Measurements from ENCODE around the gene ADGRF5.
A peak's percentile ranks its signal among the peaks of the same experiment; 100 is the strongest.
"Not testable (repeated sequence)": the region's sequence is repeated elsewhere in the genome, so short reads cannot be mapped to it uniquely, and the experiment has no call there.

Gene ADGRF5

DNA sequence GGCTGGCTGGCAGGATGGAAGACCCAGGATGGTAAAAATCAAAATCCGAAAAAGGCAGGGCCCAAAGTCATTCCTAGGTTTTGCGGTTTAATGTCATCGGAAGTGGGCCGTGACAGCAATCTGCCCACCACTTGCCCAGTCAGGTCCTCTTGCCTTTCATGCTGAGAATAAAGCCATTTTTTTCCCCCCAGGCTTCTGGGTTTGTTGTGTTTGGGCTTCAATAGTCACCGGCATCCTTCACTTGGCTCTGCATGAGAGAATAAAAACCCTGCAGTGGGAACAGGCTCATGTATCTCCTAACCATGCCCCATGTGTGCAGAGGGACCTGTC is 72.4 kb downstream of the ADGRF5 start:
- no peaks in the 10 kb centered on the region for H3K9me3 ChIP-seq (ENCODE audit: control insufficient read depth, low read length)

GRCh38 chr6:46848684-46849360 is 72.9 kb downstream of the ADGRF5 start:
- Histone ChIP-seq H3K9ac (ENCODE audit: low read length) (peak overlapping the region; percentile 50), H3K9me3 (ENCODE audit: control insufficient read depth, low read length) (no peaks in the 10 kb centered on the region), H3K4me1 (ENCODE audit: control insufficient read depth, insufficient read depth, low read length) (peaks cover 13% of the 10 kb centered on the region), H3K36me3 (ENCODE audit: control insufficient read depth, insufficient read depth, low read length, severe bottlenecking) (no peaks in the 10 kb centered on the region), H3K4me3 (ENCODE audit: low read length) (peak overlapping the region; percentile 35), H3K27me3 (replicated peaks; ENCODE audit: control insufficient read depth, insufficient read depth, low read length) (no peaks in the 10 kb centered on the region)
- peak; percentile 91 for DNase-seq (ENCODE audit: low read depth)

More for the DNA sequence above, 72.4 kb downstream of the ADGRF5 start:
- no peak overlapping the region for H3K9ac ChIP-seq (ENCODE audit: low read length)
- DNase-seq (ENCODE audit: low read depth): no peak
- no peaks in the 10 kb centered on the region for H3K27me3 ChIP-seq (replicated peaks; ENCODE audit: control insufficient read depth, insufficient read depth, low read length)
- no peak overlapping the region for H3K4me3 ChIP-seq (ENCODE audit: low read length)
- peaks cover 13% of the 10 kb centered on the region for H3K4me1 ChIP-seq (ENCODE audit: control insufficient read depth, insufficient read depth, low read length)
- H3K36me3 ChIP-seq (ENCODE audit: control insufficient read depth, insufficient read depth, low read length, severe bottlenecking): no peaks in the 10 kb centered on the region

GRCh38 chr6:46845126-46845525 is 76.6 kb downstream of the ADGRF5 start:
- DNase-seq (ENCODE audit: low read depth): no peak
- no peak overlapping the region for H3K4me3 ChIP-seq (ENCODE audit: low read length)

DNA sequence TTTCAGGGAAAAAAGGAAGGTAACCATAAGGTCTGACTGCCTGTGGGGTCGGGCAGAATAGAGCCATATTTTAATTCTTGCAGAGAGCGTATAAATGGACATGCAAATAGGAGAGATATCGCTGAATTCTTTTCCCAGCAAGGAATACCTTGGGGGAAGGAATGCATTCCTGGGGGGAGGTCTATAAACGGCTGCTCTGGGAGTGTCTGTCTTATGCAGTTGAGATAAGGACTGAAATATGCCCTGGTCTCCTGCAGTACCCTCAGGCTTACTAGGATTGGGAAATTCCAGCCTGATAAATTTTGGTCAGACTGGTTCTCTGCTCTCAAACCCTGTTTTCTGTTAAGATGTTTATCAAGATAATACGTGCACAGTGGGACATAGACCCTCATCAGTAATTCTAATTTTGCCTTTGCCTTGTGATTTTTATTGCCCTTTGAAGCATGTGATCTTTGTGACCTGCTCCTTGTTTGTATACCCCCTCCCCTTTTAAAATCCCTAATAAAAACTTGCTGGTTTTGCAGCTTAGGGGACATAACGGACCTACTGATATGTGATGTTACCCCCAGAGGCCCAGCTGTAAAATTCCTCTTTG is 79.4 kb downstream of the ADGRF5 start:
- not testable (repeated sequence) for H3K9ac ChIP-seq (ENCODE audit: low read length); DNase-seq (ENCODE audit: low read depth); H3K4me1 ChIP-seq (ENCODE audit: control insufficient read depth, insufficient read depth, low read length); H3K36me3 ChIP-seq (ENCODE audit: control insufficient read depth, insufficient read depth, low read length, severe bottlenecking); H3K4me3 ChIP-seq (ENCODE audit: low read length); H3K27me3 ChIP-seq (replicated peaks; ENCODE audit: control insufficient read depth, insufficient read depth, low read length)
- peaks cover 15% of the 10 kb centered on the region for H3K9me3 ChIP-seq (ENCODE audit: control insufficient read depth, low read length)

More at GRCh38 chr6:46845126-46845525, 76.6 kb downstream of the ADGRF5 start:
- H3K9me3 ChIP-seq (ENCODE audit: control insufficient read depth, low read length): peaks cover 15% of the 10 kb centered on the region
- H3K4me1 ChIP-seq (ENCODE audit: control insufficient read depth, insufficient read depth, low read length): no peaks in the 10 kb centered on the region
- H3K9ac ChIP-seq (ENCODE audit: low read length): no peak overlapping the region
- H3K27me3 ChIP-seq (replicated peaks; ENCODE audit: control insufficient read depth, insufficient read depth, low read length): no peaks in the 10 kb centered on the region
- H3K36me3 ChIP-seq (ENCODE audit: control insufficient read depth, insufficient read depth, low read length, severe bottlenecking): no peaks in the 10 kb centered on the region

DNA sequence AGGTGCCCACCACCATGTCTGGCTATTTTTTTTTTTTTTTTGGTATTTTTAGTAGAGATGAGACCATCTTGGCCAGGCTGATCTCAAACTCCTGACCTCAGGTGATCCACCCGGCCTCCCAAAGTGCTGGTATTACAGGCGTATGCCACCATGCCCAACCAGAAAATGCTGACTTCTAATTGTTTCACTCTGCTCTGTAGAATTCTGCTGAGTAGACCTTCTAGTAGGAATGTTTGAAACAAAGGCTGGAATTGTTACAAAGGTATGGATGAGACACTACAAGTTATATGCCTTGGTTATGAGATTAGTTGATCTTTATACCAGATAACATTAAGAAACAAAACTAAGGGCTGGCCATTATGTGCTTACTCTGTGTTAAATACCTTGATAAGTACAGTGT is 83.7 kb downstream of the ADGRF5 start:
- Histone ChIP-seq H3K4me3 (ENCODE audit: low read length) (no peak overlapping the region), H3K27me3 (replicated peaks; ENCODE audit: control insufficient read depth, insufficient read depth, low read length) (no peaks in the 10 kb centered on the region), H3K4me1 (ENCODE audit: control insufficient read depth, insufficient read depth, low read length) (no peaks in the 10 kb centered on the region), H3K9ac (ENCODE audit: low read length) (no peak overlapping the region), H3K9me3 (ENCODE audit: control insufficient read depth, low read length) (peaks cover 12% of the 10 kb centered on the region), H3K36me3 (ENCODE audit: control insufficient read depth, insufficient read depth, low read length, severe bottlenecking) (no peaks in the 10 kb centered on the region)
- no peak for DNase-seq (ENCODE audit: low read depth)

DNA sequence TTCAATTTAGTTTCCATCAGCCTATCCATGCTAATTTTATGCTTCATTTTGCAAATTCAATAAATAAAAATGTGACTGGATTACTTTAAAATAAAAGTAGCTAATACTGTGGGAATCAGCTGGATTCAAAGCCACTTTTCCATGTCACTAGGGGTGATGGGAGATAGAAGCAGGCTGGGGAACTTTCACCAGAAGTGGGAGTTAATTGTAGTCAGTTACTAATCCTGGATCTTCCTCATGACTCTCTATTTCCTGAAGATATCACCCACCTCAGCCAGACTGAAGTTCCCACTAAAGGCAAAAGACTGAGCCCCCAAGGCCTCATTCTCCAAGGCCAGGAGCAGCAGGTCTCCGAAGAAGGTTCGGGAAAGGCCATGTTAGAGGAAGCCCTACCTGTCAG is 86.7 kb downstream of the ADGRF5 start:
- not testable (repeated sequence) for H3K9me3 ChIP-seq (ENCODE audit: control insufficient read depth, low read length); H3K4me1 ChIP-seq (ENCODE audit: control insufficient read depth, insufficient read depth, low read length); H3K4me3 ChIP-seq (ENCODE audit: low read length); H3K36me3 ChIP-seq (ENCODE audit: control insufficient read depth, insufficient read depth, low read length, severe bottlenecking); H3K9ac ChIP-seq (ENCODE audit: low read length); DNase-seq (ENCODE audit: low read depth)
- peaks cover 14% of the 10 kb centered on the region for H3K27me3 ChIP-seq (replicated peaks; ENCODE audit: control insufficient read depth, insufficient read depth, low read length)

- peaks cover 14% of the 10 kb centered on the region for H3K27me3 ChIP-seq (replicated peaks; ENCODE audit: control insufficient read depth, insufficient read depth, low read length)
- DNase-seq (ENCODE audit: low read depth); H3K36me3 ChIP-seq (ENCODE audit: control insufficient read depth, insufficient read depth, low read length, severe bottlenecking); H3K4me1 ChIP-seq (ENCODE audit: control insufficient read depth, insufficient read depth, low read length); H3K4me3 ChIP-seq (ENCODE audit: low read length); H3K9ac ChIP-seq (ENCODE audit: low read length); H3K9me3 ChIP-seq (ENCODE audit: control insufficient read depth, low read length): not testable (repeated sequence)
Observed at GRCh38 chr6:46834257-46834916, 87.4 kb downstream of the ADGRF5 start.

GRCh38 chr6:46832816-46833215 is 88.9 kb downstream of the ADGRF5 start:
- Histone ChIP-seq H3K4me1 (ENCODE audit: control insufficient read depth, insufficient read depth, low read length) (no peaks in the 10 kb centered on the region), H3K9me3 (ENCODE audit: control insufficient read depth, low read length) (no peaks in the 10 kb centered on the region), H3K4me3 (ENCODE audit: low read length) (no peak overlapping the region), H3K9ac (ENCODE audit: low read length) (no peak overlapping the region), H3K36me3 (ENCODE audit: control insufficient read depth, insufficient read depth, low read length, severe bottlenecking) (no peaks in the 10 kb centered on the region), H3K27me3 (replicated peaks; ENCODE audit: control insufficient read depth, insufficient read depth, low read length) (peaks cover 14% of the 10 kb centered on the region)
- DNase-seq (ENCODE audit: low read depth): no peak

- Histone ChIP-seq H3K9ac (ENCODE audit: low read length) (no peak overlapping the region), H3K27me3 (replicated peaks; ENCODE audit: control insufficient read depth, insufficient read depth, low read length) (peaks cover 14% of the 10 kb centered on the region), H3K36me3 (ENCODE audit: control insufficient read depth, insufficient read depth, low read length, severe bottlenecking) (no peaks in the 10 kb centered on the region), H3K4me1 (ENCODE audit: control insufficient read depth, insufficient read depth, low read length) (no peaks in the 10 kb centered on the region), H3K9me3 (ENCODE audit: control insufficient read depth, low read length) (no peaks in the 10 kb centered on the region), H3K4me3 (ENCODE audit: low read length) (no peak overlapping the region)
- no peak for DNase-seq (ENCODE audit: low read depth)
Observed at GRCh38 chr6:46828939-46829338, 92.8 kb downstream of the ADGRF5 start.

DNA sequence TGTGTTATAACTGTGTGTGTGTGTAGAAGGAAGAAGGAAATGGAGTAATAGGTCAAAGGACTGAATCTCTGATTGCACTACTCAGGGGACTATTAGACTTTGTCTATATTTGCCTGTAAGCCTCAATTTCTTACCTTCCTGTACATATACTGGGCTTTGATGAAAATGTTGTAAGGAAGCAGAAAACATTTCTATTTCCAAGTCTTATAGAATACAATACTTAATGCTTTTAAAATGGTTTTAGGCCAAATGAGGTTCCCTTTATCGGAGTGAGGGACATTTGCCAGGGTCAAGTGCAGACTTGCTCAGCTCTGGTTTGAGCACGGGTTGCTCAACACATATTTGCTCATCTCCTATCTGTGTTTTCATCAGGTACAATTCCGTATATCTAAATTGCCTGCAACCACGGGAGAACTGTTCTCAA is 100.3 kb downstream of the ADGRF5 start:
- Histone ChIP-seq H3K36me3 (ENCODE audit: control insufficient read depth, insufficient read depth, low read length, severe bottlenecking) (no peaks in the 10 kb centered on the region), H3K9me3 (ENCODE audit: control insufficient read depth, low read length) (no peaks in the 10 kb centered on the region), H3K4me3 (ENCODE audit: low read length) (no peak overlapping the region), H3K9ac (ENCODE audit: low read length) (no peak overlapping the region), H3K27me3 (replicated peaks; ENCODE audit: control insufficient read depth, insufficient read depth, low read length) (peaks cover 4% of the 10 kb centered on the region), H3K4me1 (ENCODE audit: control insufficient read depth, insufficient read depth, low read length) (no peaks in the 10 kb centered on the region)
- no peak for DNase-seq (ENCODE audit: low read depth)

GRCh38 chr6:46819561-46819960 is 102.2 kb downstream of the ADGRF5 start:
- DNase-seq (ENCODE audit: low read depth): no peak
- no peak overlapping the region for H3K4me3 ChIP-seq (ENCODE audit: low read length)
- H3K4me1 ChIP-seq (ENCODE audit: control insufficient read depth, insufficient read depth, low read length): no peaks in the 10 kb centered on the region
- H3K9me3 ChIP-seq (ENCODE audit: control insufficient read depth, low read length): no peaks in the 10 kb centered on the region
- H3K9ac ChIP-seq (ENCODE audit: low read length): no peak overlapping the region
- H3K36me3 ChIP-seq (ENCODE audit: control insufficient read depth, insufficient read depth, low read length, severe bottlenecking): no peaks in the 10 kb centered on the region
- peaks cover 4% of the 10 kb centered on the region for H3K27me3 ChIP-seq (replicated peaks; ENCODE audit: control insufficient read depth, insufficient read depth, low read length)

Measured in adipocyte (in vitro differentiated cells).